Stimulated activated CD8-positive, alpha-beta memory T cell treated with anti-CD3 and anti-CD28 coated beads, Interleukin-15, amount 100 ng/mL, for 48 hours (primary cell): ENCODE measurements around the gene LRRFIP2.
"Not testable (repeated sequence)": the region's sequence is repeated elsewhere in the genome, so short reads cannot be mapped to it uniquely, and the experiment has no call there.

Source experiments
- DNase-seq, 2 donors: peaks; one replicate each; pipeline ENCODE4 v3.0.0-alpha.2; 2020; ENCODE audit warnings: low read depth in 2 of 2

The LRRFIP2 gene, protein sequence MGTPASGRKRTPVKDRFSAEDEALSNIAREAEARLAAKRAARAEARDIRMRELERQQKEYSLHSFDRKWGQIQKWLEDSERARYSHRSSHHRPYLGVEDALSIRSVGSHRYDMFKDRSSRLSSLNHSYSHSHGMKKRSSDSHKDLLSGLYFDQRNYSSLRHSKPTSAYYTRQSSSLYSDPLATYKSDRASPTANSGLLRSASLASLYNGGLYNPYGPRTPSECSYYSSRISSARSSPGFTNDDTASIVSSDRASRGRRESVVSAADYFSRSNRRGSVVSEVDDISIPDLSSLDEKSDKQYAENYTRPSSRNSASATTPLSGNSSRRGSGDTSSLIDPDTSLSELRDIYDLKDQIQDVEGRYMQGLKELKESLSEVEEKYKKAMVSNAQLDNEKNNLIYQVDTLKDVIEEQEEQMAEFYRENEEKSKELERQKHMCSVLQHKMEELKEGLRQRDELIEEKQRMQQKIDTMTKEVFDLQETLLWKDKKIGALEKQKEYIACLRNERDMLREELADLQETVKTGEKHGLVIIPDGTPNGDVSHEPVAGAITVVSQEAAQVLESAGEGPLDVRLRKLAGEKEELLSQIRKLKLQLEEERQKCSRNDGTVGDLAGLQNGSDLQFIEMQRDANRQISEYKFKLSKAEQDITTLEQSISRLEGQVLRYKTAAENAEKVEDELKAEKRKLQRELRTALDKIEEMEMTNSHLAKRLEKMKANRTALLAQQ

DNA sequence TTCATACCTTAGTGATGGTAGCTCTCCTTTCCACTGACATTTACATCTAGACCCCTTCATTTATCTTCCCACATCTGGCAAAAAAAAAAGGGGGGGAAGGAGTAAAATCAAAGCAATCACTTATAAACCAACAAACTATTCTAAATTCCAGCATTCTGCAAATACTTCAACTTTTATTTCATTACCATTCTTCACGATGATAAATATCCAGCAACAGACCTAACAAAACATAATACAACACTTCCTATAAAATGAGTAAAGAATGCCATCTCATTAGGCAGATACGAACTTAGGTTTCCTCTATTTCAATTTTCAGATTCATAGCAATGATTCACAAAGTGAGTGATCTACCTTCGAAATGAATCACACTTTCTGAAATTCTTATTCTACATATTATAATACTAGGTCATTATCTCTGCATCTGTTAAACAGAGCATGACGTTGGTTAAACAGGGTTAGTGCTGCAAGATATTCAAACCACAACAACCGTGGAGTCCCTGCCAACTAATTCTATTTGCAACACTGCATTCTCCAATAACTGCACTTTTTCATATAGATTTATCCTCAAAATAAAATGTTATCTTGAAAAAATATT, at the start of gene LRRFIP2:
LRRFIP2 (minus strand) TSS at position 51 of the 595 bp plus-strand sequence. CDS start 25,599 bp downstream, outside the sequence.
- no peak for DNase-seq

DNA sequence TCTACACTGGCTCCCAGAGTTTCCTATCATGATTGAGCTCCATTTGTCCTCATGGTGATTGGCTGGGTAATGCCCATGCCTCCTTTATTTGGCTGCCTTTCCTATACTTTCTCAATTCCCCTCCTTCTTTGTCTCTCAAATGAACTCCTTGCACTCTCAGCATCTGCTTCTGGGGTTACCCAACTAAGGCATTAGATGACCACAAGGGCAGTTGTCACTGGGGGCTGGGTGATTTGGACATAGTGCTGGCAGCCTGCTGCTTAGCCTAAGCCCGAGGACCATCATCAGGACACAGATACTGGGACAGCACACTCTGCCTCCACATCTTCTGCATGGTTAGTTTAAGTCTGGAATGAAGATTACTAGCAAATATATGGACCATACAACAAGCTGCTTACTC, 49.2 kb upstream of the LRRFIP2 start:
- DNase-seq: no peak

DNA sequence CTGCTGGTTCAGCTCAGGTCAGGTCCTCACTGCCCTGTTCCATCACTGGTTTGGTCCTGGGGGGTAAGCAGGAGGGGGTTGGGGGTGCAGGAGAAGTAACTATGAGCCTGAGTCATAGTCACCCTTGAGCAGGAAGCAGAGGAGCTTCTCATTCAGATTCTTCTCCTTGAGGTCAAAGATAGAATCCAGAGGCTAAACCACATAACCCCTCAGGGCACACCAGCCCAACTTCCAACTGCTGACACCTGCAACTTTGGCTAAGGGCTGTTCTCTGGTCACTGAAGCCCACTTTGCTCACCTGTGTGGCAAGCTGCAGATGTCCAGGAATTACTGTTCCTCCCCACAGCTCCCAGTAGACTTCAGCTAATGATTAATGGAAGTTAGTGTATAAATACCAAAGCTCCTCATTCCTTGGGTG, 48.8 kb upstream of the LRRFIP2 start:
- no peak for DNase-seq

DNA sequence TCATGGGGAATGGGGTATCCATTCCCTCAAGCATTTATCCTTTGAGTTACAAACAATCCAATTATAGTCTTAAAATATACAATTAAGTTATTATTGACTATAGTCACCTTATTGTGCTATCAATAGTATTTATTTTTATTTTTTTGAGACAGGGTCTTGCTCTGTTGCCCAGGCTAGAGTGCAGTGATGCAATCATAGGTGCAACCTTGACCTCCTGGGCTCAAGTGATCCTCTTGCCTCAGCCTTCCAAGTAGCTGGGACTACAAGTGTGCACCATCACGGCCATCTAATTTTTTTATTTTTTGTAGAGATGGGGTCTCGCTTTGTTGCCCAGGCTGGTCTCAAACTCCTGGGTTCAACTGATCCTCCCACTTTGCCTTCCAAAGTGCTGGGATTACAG, 48.2 kb upstream of the LRRFIP2 start:
- DNase-seq: not testable (repeated sequence)

DNA sequence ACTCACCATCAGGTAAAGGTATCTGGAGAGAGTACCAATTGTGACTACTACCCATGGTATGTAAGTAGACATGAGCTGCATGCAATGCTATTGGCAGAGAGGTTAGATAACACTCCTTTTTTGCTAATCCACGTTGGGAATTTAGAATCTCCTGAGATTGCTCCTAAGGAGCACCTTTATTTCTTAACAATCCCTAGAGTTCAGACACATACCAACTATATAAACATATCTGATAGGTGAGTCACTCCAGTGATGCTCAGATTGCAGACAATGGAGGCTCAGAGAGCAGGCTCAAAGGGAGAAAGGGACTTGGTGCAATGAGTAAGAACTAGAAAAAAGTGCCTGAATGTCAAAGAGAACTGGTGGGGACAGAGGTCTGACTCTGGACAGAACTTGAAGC, 47.0 kb upstream of the LRRFIP2 start:
- no peak for DNase-seq

DNA sequence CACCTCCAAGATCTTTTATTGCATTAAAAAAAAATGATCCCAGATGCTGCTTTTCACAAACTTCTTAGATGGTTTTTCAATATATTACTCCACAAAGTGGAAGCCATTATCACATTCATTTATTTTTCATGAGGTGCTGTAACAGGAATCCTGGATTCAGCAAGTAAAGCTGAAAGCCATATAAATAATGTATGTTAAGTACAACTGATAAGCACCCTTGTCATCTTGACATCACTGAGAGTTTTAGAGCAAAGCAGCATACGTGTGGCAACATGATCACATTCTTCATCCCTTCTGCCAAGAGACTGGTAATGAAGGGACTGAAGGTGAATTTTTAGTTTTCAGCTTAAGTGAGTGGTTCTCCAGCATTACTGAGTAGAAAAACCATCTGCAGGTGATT, 44.9 kb upstream of the LRRFIP2 start:
- DNase-seq: no peak

DNA sequence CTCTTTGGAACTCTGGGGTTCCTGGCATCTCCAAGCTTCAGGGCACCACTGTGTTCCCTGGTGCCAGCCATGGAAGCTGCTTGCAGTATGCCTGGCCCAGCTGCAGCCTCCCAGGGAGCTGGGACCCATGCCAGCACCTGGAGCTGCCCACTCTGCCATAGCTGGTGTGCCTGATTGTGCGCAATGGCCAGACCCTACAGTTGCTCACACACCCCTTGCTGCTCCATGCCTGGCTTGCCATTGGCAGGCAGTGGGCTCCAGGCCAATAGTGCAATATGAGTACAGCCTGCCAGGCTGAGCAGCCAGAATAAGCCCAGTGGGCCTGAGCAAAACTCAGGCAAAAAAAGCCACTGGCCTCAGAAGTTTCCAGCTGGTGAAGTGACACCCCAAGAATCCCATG, 43.8 kb upstream of the LRRFIP2 start:
- DNase-seq: no peak

DNA sequence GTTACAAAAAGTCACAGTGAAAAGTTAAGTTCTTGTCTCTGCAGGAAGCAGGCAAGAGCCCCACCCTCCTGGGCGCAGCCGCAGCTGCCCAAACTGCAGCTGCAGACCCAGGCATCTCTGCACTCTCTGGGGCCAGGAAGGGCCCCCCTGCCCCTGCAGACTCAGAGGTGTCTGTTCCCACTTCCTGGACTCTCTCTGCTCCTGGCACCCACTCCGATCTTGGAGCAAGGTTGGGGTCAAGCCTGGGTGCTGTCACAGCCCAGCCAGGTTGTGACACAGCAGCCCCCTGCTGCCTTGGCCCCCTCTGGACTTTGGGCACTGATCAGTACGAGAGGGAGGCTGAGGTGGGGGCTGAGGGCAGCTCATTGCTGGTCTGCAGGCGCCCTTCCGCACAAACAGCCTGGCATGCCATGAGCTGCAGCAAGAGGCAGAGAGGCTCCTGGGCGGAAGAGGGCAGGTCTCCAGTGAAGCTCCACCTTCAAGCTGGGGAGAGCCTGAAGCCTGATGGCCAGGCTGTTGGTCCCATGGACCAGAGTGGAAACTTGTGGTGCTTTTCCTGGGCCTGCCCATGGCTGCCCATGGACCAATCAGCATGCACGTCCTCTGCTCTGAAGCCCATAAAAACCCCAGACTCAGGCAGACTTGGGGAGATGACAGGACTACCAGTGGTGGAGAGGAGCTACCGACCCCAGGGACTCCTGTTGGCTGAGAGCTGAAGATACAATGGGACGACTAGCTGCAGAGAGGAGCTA, 42.9 kb upstream of the LRRFIP2 start:
- DNase-seq: no peak

DNA sequence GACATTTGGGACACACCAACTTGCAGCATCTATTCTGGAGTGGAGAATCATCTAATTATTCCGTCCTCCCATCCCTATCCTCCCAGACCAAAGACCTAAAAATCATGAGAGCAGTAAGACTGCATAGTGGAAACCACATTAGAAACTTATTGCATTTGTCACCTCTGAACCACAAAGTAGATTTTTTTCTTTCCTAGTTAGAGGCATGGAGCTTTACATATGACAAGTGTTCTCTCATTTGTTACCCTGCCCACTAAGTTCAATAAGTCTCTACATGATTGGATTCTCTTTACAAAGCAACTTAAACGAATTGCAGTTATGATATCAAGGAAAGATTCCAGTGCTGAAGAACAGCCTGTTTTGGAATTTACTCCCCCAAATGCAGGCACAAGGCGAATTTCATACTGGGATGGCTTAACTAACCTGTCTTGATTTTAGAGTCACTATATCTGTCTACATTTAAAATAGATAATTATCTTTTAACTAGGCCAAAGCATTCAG, 42.3 kb upstream of the LRRFIP2 start:
- DNase-seq: no peak

DNA sequence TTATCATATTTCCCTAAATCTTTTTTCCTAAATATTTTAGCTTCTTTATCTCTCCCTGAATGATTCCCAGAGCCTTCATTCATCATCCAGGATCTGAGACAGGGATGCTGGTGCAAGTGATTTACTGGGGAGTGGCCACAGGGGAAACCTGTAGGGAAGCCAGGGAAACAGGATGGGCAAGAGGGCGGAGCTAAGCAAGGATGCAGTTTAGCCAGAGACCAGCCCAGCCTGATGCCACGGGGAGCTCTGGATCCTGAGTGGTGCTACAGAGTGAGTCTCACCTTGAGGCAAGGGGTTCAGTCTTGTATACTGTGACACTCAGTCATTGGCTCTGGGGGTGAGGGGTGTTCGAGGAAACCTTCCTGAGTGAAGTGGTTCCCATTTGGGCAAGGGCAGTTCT, 39.7 kb upstream of the LRRFIP2 start:
- DNase-seq: no peak

DNA sequence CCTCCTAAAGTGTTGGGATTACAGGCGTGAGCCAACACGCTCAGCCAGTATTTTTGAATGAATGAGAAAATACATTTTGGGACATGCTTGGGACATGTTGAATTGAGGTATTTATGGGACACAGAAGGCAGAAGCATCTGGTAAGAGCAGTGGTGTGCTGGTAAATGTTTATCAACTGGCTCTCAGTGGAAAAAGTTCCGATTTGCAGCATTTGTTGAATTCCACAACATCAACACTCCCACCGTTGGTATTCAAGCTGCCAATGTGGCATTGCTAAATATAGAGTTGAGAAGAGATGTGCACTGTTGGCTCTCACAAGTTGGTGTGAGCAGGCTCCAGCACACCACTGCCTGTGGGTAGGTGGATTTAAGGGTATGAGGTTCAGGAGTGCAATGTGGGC, 35.8 kb upstream of the LRRFIP2 start:
- DNase-seq: no peak

DNA sequence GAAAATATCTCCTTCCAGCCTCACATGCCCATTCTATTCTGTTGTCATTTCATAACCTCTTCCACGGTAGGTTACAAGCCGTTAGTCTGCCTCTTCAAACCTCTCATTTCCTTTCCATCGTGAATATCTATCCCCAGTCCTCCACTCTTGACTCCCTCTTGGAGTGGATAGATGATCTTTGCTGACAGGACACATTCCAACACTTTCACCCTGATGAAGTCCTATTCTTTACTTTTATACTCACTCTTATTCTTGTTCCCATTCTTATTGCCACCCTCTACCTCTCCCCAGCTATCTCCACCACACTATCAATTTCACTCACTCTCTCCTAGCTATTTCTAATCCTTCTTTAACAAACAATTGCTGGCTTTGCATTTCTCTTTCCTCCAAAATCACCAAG, 34.2 kb upstream of the LRRFIP2 start:
- not testable (repeated sequence) for DNase-seq

DNA sequence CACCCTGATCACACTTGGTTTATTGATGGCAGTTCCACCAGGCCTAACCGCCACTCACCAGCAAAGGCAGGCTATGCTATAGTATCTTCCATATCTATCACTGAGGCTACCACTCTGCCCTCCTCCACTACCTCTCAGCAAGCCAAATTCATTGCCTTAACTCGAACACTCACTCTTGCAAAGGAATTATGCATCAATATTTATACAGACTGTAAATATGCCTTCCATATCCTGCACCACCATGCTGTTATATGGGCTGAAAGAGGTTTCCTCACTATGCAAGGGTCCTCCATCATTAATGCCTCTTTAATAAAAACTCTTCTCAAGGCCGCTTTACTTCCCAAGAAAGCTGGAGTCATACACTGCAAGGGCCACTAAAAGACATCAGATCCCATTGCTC, 33.6 kb upstream of the LRRFIP2 start:
- not testable (repeated sequence) for DNase-seq

DNA sequence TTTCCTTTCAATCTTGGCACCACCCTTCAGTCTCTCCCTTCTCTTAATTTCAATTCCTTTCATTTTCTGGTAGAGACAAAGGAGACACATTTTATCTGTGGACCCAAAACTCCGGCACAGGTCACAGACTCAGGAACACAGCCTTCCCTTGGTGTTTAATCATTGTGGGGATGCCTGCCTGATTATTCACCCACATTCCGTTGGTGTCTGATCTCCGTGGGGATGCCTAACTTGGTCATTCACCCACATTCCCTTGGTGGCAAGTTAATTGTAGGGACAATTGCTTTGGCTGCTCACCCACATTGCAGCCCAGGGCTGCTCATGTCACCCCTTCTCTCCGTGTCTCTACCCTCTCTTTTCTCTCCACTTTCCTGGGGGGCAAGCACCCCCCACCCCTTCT, 31.7 kb upstream of the LRRFIP2 start:
- not testable (repeated sequence) for DNase-seq

DNA sequence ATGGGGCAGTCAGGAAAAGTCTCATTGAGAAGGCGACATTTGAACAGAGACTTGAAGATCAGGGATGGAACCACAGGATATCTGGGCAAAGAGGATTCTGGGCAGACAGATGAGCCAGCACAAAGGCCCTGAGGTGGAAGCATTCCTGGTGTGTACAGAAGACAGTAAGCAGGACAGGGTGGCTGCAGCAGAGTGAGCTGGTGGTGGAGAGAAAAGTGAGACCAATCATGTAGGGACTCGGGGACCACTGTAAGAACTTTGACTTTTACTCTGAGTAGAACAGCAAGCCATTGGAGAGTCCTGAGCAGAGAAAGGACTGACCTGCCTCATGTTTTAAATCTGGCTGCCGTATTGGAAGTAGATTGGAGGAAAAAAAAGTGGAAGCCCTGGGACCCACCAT, 29.9 kb upstream of the LRRFIP2 start:
- no peak for DNase-seq

DNA sequence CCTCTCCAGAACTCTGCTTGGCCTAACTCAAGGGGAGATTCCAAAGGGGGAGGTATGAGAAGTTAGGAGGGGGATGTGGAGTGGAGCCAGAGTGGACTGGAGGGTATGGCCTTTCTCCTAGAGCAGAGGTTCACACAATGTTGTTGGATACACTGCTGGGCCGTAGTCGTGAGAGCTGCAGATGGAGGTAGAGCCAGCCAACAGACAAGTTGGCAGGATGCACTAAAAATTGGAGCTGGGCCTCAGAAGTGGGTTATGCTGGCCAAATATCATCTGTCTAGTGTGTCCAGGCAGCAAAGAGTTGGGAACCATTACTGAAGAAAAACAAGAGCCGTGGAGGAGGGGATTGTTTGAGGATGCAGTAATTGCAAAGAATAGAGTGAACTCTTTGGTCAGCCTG, 27.7 kb upstream of the LRRFIP2 start:
- no peak for DNase-seq

DNA sequence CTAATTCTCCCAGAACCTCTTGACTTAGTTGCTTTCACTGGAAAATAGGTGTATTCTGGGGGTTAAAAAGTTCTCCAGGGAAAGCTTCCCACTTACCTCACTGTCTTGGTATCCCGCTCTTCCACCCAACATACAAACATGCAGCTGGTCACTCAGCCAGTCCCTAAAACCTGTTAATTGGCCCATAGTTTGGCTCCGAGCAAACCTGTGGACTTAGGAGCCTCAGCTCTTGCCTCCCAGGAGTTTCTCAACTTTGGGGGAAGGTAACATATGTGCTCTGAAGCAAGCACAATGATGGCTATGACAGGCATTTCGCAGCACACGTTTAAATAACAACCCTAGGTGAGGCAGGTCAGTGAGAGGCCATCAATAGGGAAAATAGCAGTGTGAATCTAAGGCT, 25.8 kb upstream of the LRRFIP2 start:
- DNase-seq: no peak

DNA sequence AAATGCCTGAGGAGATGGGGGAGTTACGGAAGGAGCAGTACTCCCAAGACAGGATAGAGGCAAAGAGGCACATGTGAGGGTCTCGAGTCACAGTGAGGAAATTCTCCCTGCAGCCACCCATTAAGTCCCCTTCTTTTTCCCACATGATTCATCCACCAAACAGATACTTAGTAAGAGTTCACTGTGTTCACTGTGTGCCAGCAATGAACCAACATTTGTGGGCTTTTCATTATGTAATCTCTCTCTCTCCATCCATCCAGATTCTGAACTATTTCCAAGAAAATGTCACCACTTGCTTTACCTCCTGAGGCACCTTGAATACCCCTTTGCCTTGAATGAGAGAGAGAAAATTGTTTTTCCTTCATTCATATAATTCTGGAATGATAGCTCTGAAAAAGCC, 24.6 kb upstream of the LRRFIP2 start:
- no peak for DNase-seq

DNA sequence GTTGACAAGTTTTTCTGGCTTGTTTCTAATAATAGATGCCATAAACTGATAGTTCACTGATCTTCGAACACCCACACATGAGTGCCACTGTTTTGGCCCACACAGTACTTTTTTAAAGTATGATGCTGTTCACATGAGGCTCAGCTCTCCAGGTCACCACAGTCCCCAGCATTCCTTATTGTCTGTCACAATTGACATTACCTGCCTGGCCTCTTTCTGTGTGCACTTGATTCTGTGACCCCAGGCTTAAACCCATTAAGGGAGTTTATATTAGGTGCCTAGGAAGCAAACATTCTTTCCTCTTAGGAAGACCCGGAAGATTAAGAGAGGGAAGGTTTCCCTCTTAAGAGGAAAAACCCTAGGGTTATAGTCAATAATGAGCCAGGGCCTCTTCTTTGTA, 24.2 kb upstream of the LRRFIP2 start:
- no peak for DNase-seq

DNA sequence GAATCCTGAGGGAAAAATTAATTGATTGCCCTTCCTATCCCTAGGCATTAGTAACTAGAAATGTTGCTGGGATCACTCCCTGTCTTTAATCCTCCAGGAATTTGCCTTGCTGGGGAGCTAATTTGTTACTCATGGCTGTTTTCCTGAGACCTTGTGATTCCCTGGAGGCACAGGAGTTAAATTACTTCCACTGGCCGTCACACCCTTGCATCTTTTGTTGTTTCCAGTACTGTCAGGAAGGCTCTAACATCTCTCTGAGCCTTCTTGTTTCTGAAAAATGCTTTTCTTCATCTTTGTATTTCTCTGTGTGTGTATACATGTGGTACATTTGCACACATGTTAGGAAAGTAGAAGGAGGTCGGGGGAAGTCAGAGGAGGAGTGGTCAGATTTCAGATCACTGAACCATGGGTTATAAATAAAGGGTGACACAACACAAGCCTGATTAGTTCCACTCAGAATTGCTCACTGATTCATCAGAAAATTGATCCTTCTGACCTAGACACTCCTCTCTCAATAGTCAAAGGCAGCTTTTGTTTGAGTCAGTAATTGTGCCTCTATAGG, 23.5 kb upstream of the LRRFIP2 start:
- DNase-seq: no peak

DNA sequence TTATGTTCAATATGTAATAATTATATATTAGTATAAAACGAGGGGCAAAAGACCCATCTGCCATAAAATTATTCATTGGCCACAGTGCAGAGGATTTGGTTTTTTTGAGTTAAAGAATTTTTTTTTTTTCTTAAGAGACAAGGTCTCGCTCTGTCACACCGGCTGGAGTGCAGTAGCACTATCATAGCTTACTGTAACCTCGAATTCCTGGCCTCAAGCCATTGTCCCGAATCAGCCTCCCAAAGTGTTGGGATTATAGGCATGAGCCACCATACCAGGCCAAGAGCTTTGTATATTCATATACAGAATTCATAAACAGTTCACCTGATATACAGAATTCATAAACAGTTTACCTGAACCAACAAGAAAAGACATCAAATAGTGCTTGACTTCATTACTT, 20.2 kb upstream of the LRRFIP2 start:
- no peak for DNase-seq

DNA sequence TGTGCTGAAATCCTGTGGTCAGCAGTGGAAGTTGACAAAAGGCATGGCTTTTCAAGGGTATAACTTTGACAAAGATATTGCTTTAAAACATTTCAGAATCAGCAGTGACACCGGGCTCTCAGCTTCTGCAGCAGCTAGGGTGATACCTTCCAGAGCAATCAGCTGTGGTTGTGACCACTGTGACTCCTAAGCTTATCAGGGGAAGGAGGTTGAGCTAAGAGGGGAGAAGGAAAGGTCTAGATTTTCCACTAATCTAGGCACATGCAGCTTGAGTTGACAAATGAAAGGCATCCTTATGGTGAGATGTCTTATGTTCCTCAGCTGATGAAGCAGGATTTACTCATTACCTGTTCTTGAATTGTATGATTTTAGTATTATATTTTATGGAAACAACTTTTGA, 16.3 kb upstream of the LRRFIP2 start:
- no peak for DNase-seq
